Testis (tissue), 2 donors: ENCODE data around the gene RHOH.

ENCODE experiments used
- CTCF ChIP-seq, 3 experiments: fragments of 450-650 bp in 2 of 3; fragments of 200-600 bp in 1 of 3; sonication (generic) in 1 of 3; IDR thresholded peaks; one replicate each; pipeline ENCODE4 v1.5.1; 2016 to 2019; ENCODE audit warnings: antibody characterized with exemption in 3 of 3, mild to moderate bottlenecking in 2 of 3, moderate library complexity in 1 of 3
- POLR2A ChIP-seq: fragments of 450-650 bp; IDR thresholded peaks from one replicate; pipeline ENCODE4 v1.6.1; 2017; ENCODE audit warnings: antibody characterized with exemption, mild to moderate bottlenecking, moderate library complexity

DNA sequence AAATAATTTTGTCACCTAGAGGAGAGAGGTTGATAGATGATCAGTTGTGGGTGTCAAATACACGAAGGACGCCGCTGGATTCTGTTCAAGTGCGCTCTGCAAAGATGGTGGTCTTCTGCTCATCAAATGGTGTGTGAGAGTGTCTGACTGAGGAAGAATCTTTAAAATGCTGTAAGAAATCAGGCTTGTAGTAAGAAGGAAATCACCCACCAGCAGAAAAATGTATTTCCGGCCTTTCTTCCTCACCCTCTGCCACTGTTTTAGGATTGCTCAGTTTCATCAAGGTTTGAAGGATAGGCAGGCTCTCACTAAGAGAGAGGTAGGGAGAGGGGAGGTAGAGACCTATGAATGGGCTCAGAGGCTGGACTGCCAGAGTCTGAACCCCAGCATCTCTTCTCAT, 28.7 kb downstream of the RHOH start:
- TF ChIP-seq CTCF (IDR thresholded peaks at IDR 0.05) (no peak), POLR2A (no peak)
